WERI-Rb-1 (cell line): ENCODE results near the gene ACSS3.

ENCODE experiments used
- DNase-seq: peaks from one replicate; pipeline ENCODE4 v3.0.0-alpha.2; 2020
- H3K27ac ChIP-seq: fragments of 250-450 bp; sonication (Bioruptor Pico); 2 replicates; pipeline ENCODE4 v1.5.1; 2020; ENCODE audit warnings: mild to moderate bottlenecking, moderate library complexity
- H3K27me3 ChIP-seq: fragments of 250-450 bp; sonication (Bioruptor Pico); 2 replicates; pipeline ENCODE4 v1.5.1; 2021; ENCODE audit warnings: mild to moderate bottlenecking, low read depth, moderate library complexity; ENCODE audit not compliant: insufficient read depth, severe bottlenecking
- H3K36me3 ChIP-seq: fragments of 250-450 bp; sonication (Bioruptor Pico); 2 replicates; pipeline ENCODE4 v1.5.1; 2020; ENCODE audit warnings: mild to moderate bottlenecking, moderate library complexity
- H3K4me3 ChIP-seq: 2 replicates; pipeline ENCODE4 v1.5.1; 2011; ENCODE audit warnings: low read depth, mild to moderate bottlenecking, control low read depth, low read length
- H3K9me3 ChIP-seq: fragments of 250-450 bp; sonication (Bioruptor Pico); 2 replicates; pipeline ENCODE4 v1.5.1; 2021; ENCODE audit warnings: mild to moderate bottlenecking, moderate library complexity; ENCODE audit not compliant: severe bottlenecking
- TF ChIP-seq, protein P1 (sequence below): IDR thresholded peaks from 2 replicates; pipeline ENCODE4 v1.5.1; 2011; ENCODE audit warnings: low read depth, mild to moderate bottlenecking, control low read depth, inconsistent platforms, low read length

ACSS3 gene

DNA sequence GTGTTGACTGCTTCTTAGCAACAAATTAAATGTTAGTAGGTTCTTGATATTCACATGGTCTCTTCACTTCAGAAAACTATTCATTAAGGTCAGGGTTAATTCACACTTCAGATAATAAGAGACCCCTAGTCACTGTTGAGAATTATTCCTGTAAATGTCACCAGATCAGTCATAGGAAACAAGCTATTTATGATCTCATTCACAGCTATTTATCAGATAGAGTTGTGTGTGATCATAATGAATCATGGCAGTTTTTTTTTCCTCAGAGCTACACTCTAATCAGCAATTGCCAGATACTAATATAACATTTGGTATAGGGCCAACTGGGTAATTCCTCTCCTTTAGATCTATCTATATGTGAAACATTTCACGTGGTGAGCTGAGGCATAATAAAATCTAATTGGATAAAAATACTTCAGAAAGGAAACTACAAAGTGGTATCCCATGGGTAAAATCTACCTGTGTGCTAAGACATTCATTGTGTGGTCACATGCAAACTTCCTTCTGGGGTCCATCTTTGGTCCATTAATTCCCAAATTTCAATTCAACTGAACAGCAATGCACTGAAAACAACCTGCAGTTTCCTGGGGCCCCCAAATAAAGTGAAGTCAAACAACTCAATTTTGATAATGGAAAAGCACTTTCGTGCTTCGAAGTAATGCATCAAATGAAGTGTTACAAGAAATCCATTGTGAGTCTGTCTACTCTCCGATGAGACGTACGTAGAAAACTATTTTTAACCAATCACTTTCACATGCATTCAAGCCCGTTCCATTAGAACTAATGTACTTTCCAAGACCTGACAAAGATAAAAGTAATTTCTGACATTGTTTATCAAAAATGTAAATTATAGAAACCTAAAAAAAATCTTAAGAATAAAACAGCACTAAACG lies 197.0 kb downstream of the ACSS3 start:
- Histone ChIP-seq H3K27ac (no peak overlapping the region), H3K36me3 (no peaks in the 10 kb centered on the region), H3K4me3 (no peak overlapping the region), H3K27me3 (no peaks in the 10 kb centered on the region), H3K9me3 (no peaks in the 10 kb centered on the region)
- DNase-seq = no peak
- TF ChIP-seq, protein P1, sequence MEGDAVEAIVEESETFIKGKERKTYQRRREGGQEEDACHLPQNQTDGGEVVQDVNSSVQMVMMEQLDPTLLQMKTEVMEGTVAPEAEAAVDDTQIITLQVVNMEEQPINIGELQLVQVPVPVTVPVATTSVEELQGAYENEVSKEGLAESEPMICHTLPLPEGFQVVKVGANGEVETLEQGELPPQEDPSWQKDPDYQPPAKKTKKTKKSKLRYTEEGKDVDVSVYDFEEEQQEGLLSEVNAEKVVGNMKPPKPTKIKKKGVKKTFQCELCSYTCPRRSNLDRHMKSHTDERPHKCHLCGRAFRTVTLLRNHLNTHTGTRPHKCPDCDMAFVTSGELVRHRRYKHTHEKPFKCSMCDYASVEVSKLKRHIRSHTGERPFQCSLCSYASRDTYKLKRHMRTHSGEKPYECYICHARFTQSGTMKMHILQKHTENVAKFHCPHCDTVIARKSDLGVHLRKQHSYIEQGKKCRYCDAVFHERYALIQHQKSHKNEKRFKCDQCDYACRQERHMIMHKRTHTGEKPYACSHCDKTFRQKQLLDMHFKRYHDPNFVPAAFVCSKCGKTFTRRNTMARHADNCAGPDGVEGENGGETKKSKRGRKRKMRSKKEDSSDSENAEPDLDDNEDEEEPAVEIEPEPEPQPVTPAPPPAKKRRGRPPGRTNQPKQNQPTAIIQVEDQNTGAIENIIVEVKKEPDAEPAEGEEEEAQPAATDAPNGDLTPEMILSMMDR = no peak

DNA sequence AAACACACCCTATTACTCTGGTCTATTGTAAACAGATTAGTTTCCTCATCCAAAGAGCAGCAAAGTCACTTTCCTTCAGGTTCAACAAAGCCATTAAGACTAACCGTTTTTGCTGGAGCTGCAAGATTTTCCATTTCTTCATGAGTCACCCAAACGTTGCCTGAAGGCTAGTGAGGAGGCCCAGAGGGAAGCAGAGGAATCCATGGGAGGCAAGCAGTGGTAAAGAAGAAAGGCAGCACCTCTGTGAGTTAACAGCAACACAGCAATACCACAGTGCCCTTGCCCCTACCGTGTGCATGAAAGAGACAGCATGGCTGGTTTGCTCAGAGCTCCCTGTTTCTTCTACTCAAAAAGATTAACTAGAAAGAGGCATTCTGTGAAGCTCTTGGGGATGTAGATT lies 206.3 kb downstream of the ACSS3 start:
- Histone ChIP-seq H3K36me3 (no peaks in the 10 kb centered on the region), H3K9me3 (no peaks in the 10 kb centered on the region), H3K27ac (no peak overlapping the region), H3K27me3 (no peaks in the 10 kb centered on the region), H3K4me3 (no peak overlapping the region)
- TF ChIP-seq, protein P1 = no peak
- no peak for DNase-seq

DNA sequence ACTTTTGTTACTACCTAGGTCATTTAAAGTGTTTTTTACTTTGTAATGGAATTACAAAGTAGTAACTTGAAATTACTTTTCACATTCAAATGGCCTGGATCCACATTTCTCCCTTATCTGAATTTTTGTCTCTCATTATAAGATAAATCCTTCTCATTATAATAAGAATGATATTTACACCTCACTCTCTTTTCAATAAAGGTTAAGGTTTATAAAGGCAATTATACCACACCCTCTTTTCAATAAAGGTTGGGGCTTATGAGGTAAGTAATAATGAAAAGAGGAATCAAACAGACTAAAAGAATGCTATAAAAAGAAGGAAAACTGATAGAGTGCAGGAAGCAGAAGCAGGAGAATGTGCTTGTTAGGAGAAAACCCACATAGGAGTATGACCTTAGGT lies 210.8 kb downstream of the ACSS3 start:
- Histone ChIP-seq H3K36me3 (no peaks in the 10 kb centered on the region), H3K27ac (no peak overlapping the region), H3K9me3 (no peaks in the 10 kb centered on the region), H3K4me3 (no peak overlapping the region), H3K27me3 (no peaks in the 10 kb centered on the region)
- DNase-seq = no peak
- TF ChIP-seq, protein P1 = no peak

DNA sequence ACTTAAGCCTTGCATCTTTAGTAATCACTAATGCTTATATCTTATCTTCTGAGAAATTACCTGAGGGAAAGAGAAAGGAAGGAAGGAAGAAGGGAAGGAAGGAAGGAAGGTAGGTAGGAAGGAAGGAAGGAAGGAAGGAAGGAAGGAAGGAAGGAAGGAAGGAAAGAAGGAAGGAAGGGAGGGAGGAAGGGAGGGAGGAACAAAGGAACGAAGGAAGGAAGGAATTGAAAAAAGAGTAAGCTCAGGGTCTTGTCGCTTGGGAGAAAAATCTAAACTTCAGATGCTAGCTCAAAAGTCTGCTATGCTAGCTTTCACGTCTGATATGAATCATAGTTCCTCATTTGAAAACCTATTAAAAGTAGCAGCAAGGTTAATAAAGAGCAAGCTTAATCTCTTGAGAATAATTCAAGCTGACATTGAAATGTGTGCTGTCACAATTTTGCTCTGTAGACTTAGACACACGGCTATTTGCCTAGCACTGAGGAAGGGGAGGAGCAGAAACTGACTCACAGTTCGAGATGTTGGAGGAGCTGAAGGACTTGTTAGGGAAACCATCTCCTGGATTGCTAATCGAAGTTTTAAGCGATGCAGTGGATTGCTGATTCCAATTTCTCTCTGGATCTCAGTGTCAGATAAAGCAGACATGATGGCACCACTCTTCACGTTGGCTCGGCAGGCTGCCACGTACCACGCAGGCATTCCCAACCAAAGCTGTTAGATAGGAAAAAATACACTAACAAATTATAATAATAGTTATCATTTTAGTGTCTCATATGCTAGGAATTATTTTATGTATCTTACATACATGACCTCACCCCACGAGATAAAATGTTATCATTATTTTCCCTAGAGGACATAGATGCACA lies 216.7 kb downstream of the ACSS3 start:
- TF ChIP-seq, protein P1 = no peak
- Histone ChIP-seq H3K4me3 (no peak overlapping the region), H3K27me3 (no peaks in the 10 kb centered on the region), H3K36me3 (no peaks in the 10 kb centered on the region), H3K9me3 (no peaks in the 10 kb centered on the region), H3K27ac (no peak overlapping the region)
- DNase-seq = no peak

DNA sequence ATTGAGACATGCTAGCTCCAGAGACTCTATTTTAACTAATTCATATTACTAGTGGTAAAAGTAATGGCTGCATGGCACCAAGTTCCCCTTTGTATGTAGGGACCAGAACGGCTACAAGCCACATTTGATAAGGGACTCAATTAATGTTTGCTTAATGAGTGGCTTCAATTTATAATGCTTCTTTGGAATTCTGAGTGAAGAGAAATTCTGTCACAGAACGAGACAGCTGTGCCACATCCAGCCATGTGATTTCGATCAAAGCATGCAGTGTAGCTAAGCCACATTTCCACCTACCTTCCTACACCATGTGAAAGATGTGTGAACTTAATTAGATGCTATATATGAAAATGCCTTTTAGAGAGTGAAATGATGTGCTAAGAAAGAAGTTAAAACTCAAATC lies 217.4 kb downstream of the ACSS3 start:
- DNase-seq = no peak
- H3K27me3 ChIP-seq = no peaks in the 10 kb centered on the region
- no peaks in the 10 kb centered on the region for H3K9me3 ChIP-seq
- TF ChIP-seq, protein P1 = no peak
- no peaks in the 10 kb centered on the region for H3K36me3 ChIP-seq
- no peak overlapping the region for H3K4me3 ChIP-seq
- no peak overlapping the region for H3K27ac ChIP-seq
